ENCODE measurements around the gene STAC.
"Not testable (repeated sequence)": the region's sequence is repeated elsewhere in the genome, so short reads cannot be mapped to it uniquely, and the experiment has no call there.

DNA sequence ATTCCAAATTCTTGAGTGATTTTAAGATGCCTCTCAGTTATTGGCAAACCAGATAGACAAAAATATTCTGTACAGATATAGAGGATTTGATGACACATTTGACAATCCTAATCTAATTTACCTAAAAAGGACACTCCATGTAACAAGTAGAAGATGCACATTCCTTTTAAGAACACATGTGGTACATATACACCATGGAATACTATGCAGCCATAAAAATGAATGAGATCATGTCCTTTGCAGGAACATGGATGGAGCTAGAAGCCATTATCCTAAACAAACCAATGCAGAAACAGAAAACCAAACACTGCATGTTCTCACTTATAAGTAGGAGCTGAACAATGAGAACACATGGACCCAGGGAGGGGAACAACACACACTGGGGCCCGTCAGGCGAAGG is 119.7 kb downstream of the STAC start:
- TF ChIP-seq, protein P1, sequence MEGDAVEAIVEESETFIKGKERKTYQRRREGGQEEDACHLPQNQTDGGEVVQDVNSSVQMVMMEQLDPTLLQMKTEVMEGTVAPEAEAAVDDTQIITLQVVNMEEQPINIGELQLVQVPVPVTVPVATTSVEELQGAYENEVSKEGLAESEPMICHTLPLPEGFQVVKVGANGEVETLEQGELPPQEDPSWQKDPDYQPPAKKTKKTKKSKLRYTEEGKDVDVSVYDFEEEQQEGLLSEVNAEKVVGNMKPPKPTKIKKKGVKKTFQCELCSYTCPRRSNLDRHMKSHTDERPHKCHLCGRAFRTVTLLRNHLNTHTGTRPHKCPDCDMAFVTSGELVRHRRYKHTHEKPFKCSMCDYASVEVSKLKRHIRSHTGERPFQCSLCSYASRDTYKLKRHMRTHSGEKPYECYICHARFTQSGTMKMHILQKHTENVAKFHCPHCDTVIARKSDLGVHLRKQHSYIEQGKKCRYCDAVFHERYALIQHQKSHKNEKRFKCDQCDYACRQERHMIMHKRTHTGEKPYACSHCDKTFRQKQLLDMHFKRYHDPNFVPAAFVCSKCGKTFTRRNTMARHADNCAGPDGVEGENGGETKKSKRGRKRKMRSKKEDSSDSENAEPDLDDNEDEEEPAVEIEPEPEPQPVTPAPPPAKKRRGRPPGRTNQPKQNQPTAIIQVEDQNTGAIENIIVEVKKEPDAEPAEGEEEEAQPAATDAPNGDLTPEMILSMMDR (IDR thresholded peaks at IDR 0.05; ENCODE audit: low read depth, low read length, missing input control): not testable (repeated sequence)
- TF ChIP-seq YY1 (IDR thresholded peaks at IDR 0.05); TAF1 (conservative IDR thresholded peaks at IDR 0.05); RAD21 (IDR thresholded peaks at IDR 0.05); FOXA1 (IDR thresholded peaks at IDR 0.05); JUND (IDR thresholded peaks at IDR 0.05); RXRA (IDR thresholded peaks at IDR 0.05); SP1 (IDR thresholded peaks at IDR 0.05); HNF4G (IDR thresholded peaks at IDR 0.05): not testable (repeated sequence)
- TF ChIP-seq, protein P2, sequence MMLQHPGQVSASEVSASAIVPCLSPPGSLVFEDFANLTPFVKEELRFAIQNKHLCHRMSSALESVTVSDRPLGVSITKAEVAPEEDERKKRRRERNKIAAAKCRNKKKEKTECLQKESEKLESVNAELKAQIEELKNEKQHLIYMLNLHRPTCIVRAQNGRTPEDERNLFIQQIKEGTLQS (IDR thresholded peaks at IDR 0.05): not testable (repeated sequence)
- TF ChIP-seq, protein P3, sequence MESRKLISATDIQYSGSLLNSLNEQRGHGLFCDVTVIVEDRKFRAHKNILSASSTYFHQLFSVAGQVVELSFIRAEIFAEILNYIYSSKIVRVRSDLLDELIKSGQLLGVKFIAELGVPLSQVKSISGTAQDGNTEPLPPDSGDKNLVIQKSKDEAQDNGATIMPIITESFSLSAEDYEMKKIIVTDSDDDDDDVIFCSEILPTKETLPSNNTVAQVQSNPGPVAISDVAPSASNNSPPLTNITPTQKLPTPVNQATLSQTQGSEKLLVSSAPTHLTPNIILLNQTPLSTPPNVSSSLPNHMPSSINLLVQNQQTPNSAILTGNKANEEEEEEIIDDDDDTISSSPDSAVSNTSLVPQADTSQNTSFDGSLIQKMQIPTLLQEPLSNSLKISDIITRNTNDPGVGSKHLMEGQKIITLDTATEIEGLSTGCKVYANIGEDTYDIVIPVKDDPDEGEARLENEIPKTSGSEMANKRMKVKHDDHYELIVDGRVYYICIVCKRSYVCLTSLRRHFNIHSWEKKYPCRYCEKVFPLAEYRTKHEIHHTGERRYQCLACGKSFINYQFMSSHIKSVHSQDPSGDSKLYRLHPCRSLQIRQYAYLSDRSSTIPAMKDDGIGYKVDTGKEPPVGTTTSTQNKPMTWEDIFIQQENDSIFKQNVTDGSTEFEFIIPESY (IDR thresholded peaks at IDR 0.05): not testable (repeated sequence)
- TF ChIP-seq, protein P4, sequence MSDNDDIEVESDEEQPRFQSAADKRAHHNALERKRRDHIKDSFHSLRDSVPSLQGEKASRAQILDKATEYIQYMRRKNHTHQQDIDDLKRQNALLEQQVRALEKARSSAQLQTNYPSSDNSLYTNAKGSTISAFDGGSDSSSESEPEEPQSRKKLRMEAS (IDR thresholded peaks at IDR 0.05): not testable (repeated sequence)
- TF ChIP-seq, protein P5, sequence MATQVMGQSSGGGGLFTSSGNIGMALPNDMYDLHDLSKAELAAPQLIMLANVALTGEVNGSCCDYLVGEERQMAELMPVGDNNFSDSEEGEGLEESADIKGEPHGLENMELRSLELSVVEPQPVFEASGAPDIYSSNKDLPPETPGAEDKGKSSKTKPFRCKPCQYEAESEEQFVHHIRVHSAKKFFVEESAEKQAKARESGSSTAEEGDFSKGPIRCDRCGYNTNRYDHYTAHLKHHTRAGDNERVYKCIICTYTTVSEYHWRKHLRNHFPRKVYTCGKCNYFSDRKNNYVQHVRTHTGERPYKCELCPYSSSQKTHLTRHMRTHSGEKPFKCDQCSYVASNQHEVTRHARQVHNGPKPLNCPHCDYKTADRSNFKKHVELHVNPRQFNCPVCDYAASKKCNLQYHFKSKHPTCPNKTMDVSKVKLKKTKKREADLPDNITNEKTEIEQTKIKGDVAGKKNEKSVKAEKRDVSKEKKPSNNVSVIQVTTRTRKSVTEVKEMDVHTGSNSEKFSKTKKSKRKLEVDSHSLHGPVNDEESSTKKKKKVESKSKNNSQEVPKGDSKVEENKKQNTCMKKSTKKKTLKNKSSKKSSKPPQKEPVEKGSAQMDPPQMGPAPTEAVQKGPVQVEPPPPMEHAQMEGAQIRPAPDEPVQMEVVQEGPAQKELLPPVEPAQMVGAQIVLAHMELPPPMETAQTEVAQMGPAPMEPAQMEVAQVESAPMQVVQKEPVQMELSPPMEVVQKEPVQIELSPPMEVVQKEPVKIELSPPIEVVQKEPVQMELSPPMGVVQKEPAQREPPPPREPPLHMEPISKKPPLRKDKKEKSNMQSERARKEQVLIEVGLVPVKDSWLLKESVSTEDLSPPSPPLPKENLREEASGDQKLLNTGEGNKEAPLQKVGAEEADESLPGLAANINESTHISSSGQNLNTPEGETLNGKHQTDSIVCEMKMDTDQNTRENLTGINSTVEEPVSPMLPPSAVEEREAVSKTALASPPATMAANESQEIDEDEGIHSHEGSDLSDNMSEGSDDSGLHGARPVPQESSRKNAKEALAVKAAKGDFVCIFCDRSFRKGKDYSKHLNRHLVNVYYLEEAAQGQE (IDR thresholded peaks at IDR 0.05): not testable (repeated sequence)
